ENCODE results near the gene ZNF277.
"Not testable (repeated sequence)": the region's sequence is repeated elsewhere in the genome, so short reads cannot be mapped to it uniquely, and the experiment has no call there.

The ZNF277 gene

GRCh38 chr7:112298543-112299100 is 92.1 kb downstream of the ZNF277 start:
- DNase-seq: no peak

- DNase-seq: no peak
These were observed 93.6 kb downstream of the ZNF277 start for GRCh38 chr7:112300072-112300471.

- DNase-seq: no peak
These were observed 94.4 kb downstream of the ZNF277 start for GRCh38 chr7:112300831-112301407.

GRCh38 chr7:112302566-112302965 is 96.1 kb downstream of the ZNF277 start:
- no peak for DNase-seq

GRCh38 chr7:112306903-112307302 is 100.4 kb downstream of the ZNF277 start:
- no peak for DNase-seq

GRCh38 chr7:112307506-112307905 is 101.0 kb downstream of the ZNF277 start:
- no peak for DNase-seq

GRCh38 chr7:112308974-112309373 is 102.5 kb downstream of the ZNF277 start:
- no peak for DNase-seq

GRCh38 chr7:112316803-112317202 is 110.3 kb downstream of the ZNF277 start:
- not testable (repeated sequence) for DNase-seq

GRCh38 chr7:112322070-112322469 is 115.6 kb downstream of the ZNF277 start:
- DNase-seq: no peak

GRCh38 chr7:112327566-112327965 is 121.1 kb downstream of the ZNF277 start:
- no peak for DNase-seq

- no peak for DNase-seq
These were observed 125.0 kb downstream of the ZNF277 start for GRCh38 chr7:112331492-112331891.

GRCh38 chr7:112334366-112334765 is 127.9 kb downstream of the ZNF277 start:
- no peak for DNase-seq

- no peak for DNase-seq
These were observed 129.8 kb downstream of the ZNF277 start for GRCh38 chr7:112336261-112336660.

GRCh38 chr7:112336936-112337576 is 130.6 kb downstream of the ZNF277 start:
- no peak for DNase-seq

- no peak for DNase-seq
These were observed 131.4 kb downstream of the ZNF277 start for GRCh38 chr7:112337892-112338291.

- no peak for DNase-seq
These were observed 132.3 kb downstream of the ZNF277 start for GRCh38 chr7:112338786-112339185.

GRCh38 chr7:112341464-112341863 is 135.0 kb downstream of the ZNF277 start:
- no peak for DNase-seq

- no peak for DNase-seq
These were observed 140.0 kb downstream of the ZNF277 start for GRCh38 chr7:112346381-112347060.

- no peak for DNase-seq
These were observed 140.6 kb downstream of the ZNF277 start for GRCh38 chr7:112347088-112347487.

- no peak for DNase-seq
These were observed 144.1 kb downstream of the ZNF277 start for GRCh38 chr7:112350585-112350984.

GRCh38 chr7:112356596-112356995 is 150.1 kb downstream of the ZNF277 start:
- DNase-seq: no peak

GRCh38 chr7:112357136-112357535 is 150.6 kb downstream of the ZNF277 start:
- DNase-seq: no peak

- no peak for DNase-seq
These were observed 152.0 kb downstream of the ZNF277 start for GRCh38 chr7:112358513-112358912.

GRCh38 chr7:112359086-112359485 is 152.6 kb downstream of the ZNF277 start:
- DNase-seq: no peak
